Stomach (tissue), 9 donors: ENCODE measurements around the gene PIP5K1B. TPM values are rescaled to one million over a fixed set of nuclear protein-coding genes. Genes with fewer than 3 reads are reported as not detected.

Experiments used
- DNase-seq, 2 donors: peaks; one replicate each; pipeline versions ENCODE4 v3.0.0 to v3.0.0-alpha.2; 2013 to 2019
- H3K27ac ChIP-seq, 5 donors: fragments of 200-600 bp in 4 of 5; sonication (generic) in 4 of 5; one replicate each; pipeline ENCODE4 v1.5.1; 2013 to 2019; ENCODE audit warnings: mild to moderate bottlenecking in 1 of 5, moderate library complexity in 1 of 5
- H3K27me3 ChIP-seq, 3 donors: fragments of 200-600 bp; sonication (generic); one replicate each; pipeline ENCODE4 v1.5.1; 2017 to 2019; ENCODE audit warnings: mixed run types in 1 of 3
- H3K36me3 ChIP-seq, 4 donors: fragments of 200-600 bp; sonication (generic); 1 replicate in 3 of 4; 2 replicates in 1 of 4; pipeline ENCODE4 v1.5.1; 2016 to 2019
- H3K4me1 ChIP-seq, 4 donors: fragments of 200-600 bp; sonication (generic); one replicate each; pipeline ENCODE4 v1.5.1; 2016 to 2019
- H3K4me3 ChIP-seq, 4 donors: fragments of 200-600 bp; sonication (generic) in 3 of 4; one replicate each; pipeline ENCODE4 v1.5.1; 2016 to 2019; ENCODE audit warnings: mild to moderate bottlenecking in 1 of 4
- H3K9me3 ChIP-seq, 4 donors: fragments of 200-600 bp; sonication (generic); one replicate each; pipeline ENCODE4 v1.5.1; 2016 to 2019
- CTCF ChIP-seq, 7 experiments: fragments of 450-650 bp in 4 of 7; fragments of 200-600 bp in 3 of 7; sonication (generic) in 3 of 7; IDR thresholded peaks; one replicate each; pipeline ENCODE4 v1.5.1; 2016 to 2019; ENCODE audit warnings: antibody characterized with exemption in 7 of 7, control low read depth in 2 of 7, mild to moderate bottlenecking in 1 of 7
- EP300 ChIP-seq: sonication (generic); formaldehyde crosslinking; IDR thresholded peaks from one replicate; pipeline ENCODE4 v1.6.1; 2017; ENCODE audit warnings: antibody characterized with exemption
- POLR2A ChIP-seq, 4 donors: fragments of 450-650 bp; IDR thresholded peaks; one replicate each; pipeline ENCODE4 v1.6.1; 2016; ENCODE audit warnings: antibody characterized with exemption in 4 of 4, control low read depth in 2 of 4, mild to moderate bottlenecking in 1 of 4, moderate library complexity in 1 of 4
- POLR2AphosphoS5 ChIP-seq, 3 donors: sonication (generic); formaldehyde crosslinking; IDR thresholded peaks; one replicate each; pipeline ENCODE4 v1.6.1; 2016; ENCODE audit warnings: antibody characterized with exemption in 3 of 3
- WGBS, 5 donors: extraction: QIAGEN DNeasy Blood & Tissue Kit in 3 of 5; methylation state at CpG; one replicate each; pipeline versions ENCODE4 v1.1.5 to v1.1.7; 2013 to 2018; 5-methylcytosine and 5-hydroxymethylcytosine counted together
- intact Hi-C: fragments of 100-400 bp; cut with DNase I; formaldehyde crosslinking; loops from one replicate; pipeline ENCODE4 v1.15.1; 2023; ENCODE audit warnings: low total_unique reads
- polyA plus RNA-seq, 3 donors: library from polyadenylated mRNA; stranded (reverse); fragments of 200-250 nt; gene quantifications; one replicate each; pipeline ENCODE4 v1.2.3, GENCODE V29; 2013
- total RNA-seq, 5 donors: library from RNA; depleted of rRNA; stranded (reverse); fragments of >200 nt; gene quantifications; one replicate each; pipeline versions ENCODE4 v1.1.0 to v1.2.3, GENCODE V29; 2014 to 2016
- donor health status: healthy with polysubstance abuse.
- donor health status: Bipolar disorder and iron deficiency.
- donor health status: healthy.

PIP5K1B gene
- total and polyA plus RNA-seq, 8 donors, result 2.3 to 33.8 (median 16.6) TPM

GRCh38 chr9:68780720-68781119, 75.7 kb downstream of the PIP5K1B start:
- DNase-seq, result peak in 1 of 2 donors; percentile 36
- H3K36me3 ChIP-seq, result no peaks in the 10 kb centered on the region
- H3K9me3 ChIP-seq, result no peaks in the 10 kb centered on the region
- no peaks in the 10 kb centered on the region for H3K27me3 ChIP-seq
- peak overlapping the region; percentile 91 to 97 (median 94) for H3K27ac ChIP-seq
- WGBS, 5 donors, result 6 to 16% (median 11%) methylated on average over 7 of the region's 7 CpGs
- peak overlapping the region; percentile 59 to 85 (median 72) for H3K4me3 ChIP-seq
- intact Hi-C loops, result no loop called here
- peaks cover 43 to 68% (median 59%) of the 10 kb centered on the region in 4 donors for H3K4me1 ChIP-seq
- no peak for TF ChIP-seq EP300

GRCh38 chr9:68781928-68782327, 76.9 kb downstream of the PIP5K1B start:
- Histone ChIP-seq H3K4me1 (peaks cover 43 to 70% (median 59%) of the 10 kb centered on the region in 4 donors), H3K27ac (no peak overlapping the region), H3K27me3 (no peaks in the 10 kb centered on the region), H3K36me3 (peaks cover 0 to 5% (median 3%) of the 10 kb centered on the region in 4 donors), H3K9me3 (no peaks in the 10 kb centered on the region), H3K4me3 (peak overlapping the region in 1 of 4 donors; percentile 71)
- TF ChIP-seq EP300 (no peak), CTCF (IDR thresholded peaks at IDR 0.05) (no peak), POLR2A (IDR thresholded peaks at IDR 0.05) (no peak), POLR2AphosphoS5 (IDR thresholded peaks at IDR 0.05) (no peak)
- no peak for DNase-seq
- intact Hi-C loops, result no loop called here

GRCh38 chr9:68782546-68782945, 77.5 kb downstream of the PIP5K1B start:
- no peak for DNase-seq
- TF ChIP-seq POLR2AphosphoS5 (IDR thresholded peaks at IDR 0.05), result no peak
- no peak for TF ChIP-seq CTCF (IDR thresholded peaks at IDR 0.05)
- no peak for TF ChIP-seq EP300
- TF ChIP-seq POLR2A (IDR thresholded peaks at IDR 0.05), result no peak
- Histone ChIP-seq H3K4me1 (peaks cover 43 to 69% (median 59%) of the 10 kb centered on the region in 4 donors), H3K9me3 (no peaks in the 10 kb centered on the region), H3K27me3 (no peaks in the 10 kb centered on the region), H3K27ac (no peak overlapping the region), H3K4me3 (peak overlapping the region in 1 of 4 donors; percentile 71), H3K36me3 (peaks cover 0 to 12% (median 6%) of the 10 kb centered on the region in 4 donors)
- intact Hi-C loops, result no loop called here
- 70 to 84% (median 78%) methylated on average over 3 of the region's 3 CpGs for WGBS, 5 donors

GRCh38 chr9:68785965-68786364, 80.9 kb downstream of the PIP5K1B start:
- Histone ChIP-seq H3K27me3 (no peaks in the 10 kb centered on the region), H3K4me1 (peaks cover 33 to 59% (median 46%) of the 10 kb centered on the region in 4 donors), H3K36me3 (peaks cover 0 to 17% (median 15%) of the 10 kb centered on the region in 4 donors), H3K27ac (no peak overlapping the region), H3K4me3 (no peak overlapping the region), H3K9me3 (no peaks in the 10 kb centered on the region)
- intact Hi-C loops, result no loop called here
- DNase-seq, result no peak
- 60 to 74% (median 65%) methylated on average over 2 of the region's 2 CpGs for whole genome bisulfite sequencing, 5 donors
- TF ChIP-seq POLR2A (IDR thresholded peaks at IDR 0.05) (no peak), POLR2AphosphoS5 (IDR thresholded peaks at IDR 0.05) (no peak), CTCF (IDR thresholded peaks at IDR 0.05) (no peak), EP300 (no peak)

- intact Hi-C loops, result no loop called here
- no peaks in the 10 kb centered on the region for H3K9me3 ChIP-seq
- DNase-seq, result no peak
- H3K4me1 ChIP-seq, result peaks cover 0 to 28% (median 5%) of the 10 kb centered on the region in 4 donors
- 91 to 99% (median 93%) methylated on average over 3 of the region's 3 CpGs for WGBS, 5 donors
- TF ChIP-seq POLR2A (IDR thresholded peaks at IDR 0.05) (no peak), CTCF (IDR thresholded peaks at IDR 0.05) (no peak), POLR2AphosphoS5 (IDR thresholded peaks at IDR 0.05) (no peak), EP300 (no peak)
- peaks cover 0 to 17% (median 15%) of the 10 kb centered on the region in 4 donors for H3K36me3 ChIP-seq
- H3K4me3 ChIP-seq, result no peak overlapping the region
- H3K27me3 ChIP-seq, result no peaks in the 10 kb centered on the region
- H3K27ac ChIP-seq, result no peak overlapping the region
These were observed 86.1 kb downstream of the PIP5K1B start for GRCh38 chr9:68791169-68791568.
